Measurements from ENCODE around the gene RNF208. TPM values are rescaled to one million over a fixed set of nuclear protein-coding genes. Genes with fewer than 3 reads are reported as not detected.

The RNF208 gene
- total RNA-seq, 4 donors from 2014 or later, result 2.8 to 7.5 (median 5.2) TPM

- Histone ChIP-seq H3K27me3 (no peaks in the 10 kb centered on the region), H3K36me3 (no peaks in the 10 kb centered on the region), H3K4me3 (no peak overlapping the region), H3K27ac (no peak overlapping the region), H3K9me3 (no peaks in the 10 kb centered on the region), H3K4me1 (peaks cover 15% of the 10 kb centered on the region)
- DNase-seq (ENCODE audit: low spot score in 2 of 2), result no peak
- 61% methylated on average over 5 of the region's 18 CpGs for WGBS
- TF ChIP-seq, protein P1, sequence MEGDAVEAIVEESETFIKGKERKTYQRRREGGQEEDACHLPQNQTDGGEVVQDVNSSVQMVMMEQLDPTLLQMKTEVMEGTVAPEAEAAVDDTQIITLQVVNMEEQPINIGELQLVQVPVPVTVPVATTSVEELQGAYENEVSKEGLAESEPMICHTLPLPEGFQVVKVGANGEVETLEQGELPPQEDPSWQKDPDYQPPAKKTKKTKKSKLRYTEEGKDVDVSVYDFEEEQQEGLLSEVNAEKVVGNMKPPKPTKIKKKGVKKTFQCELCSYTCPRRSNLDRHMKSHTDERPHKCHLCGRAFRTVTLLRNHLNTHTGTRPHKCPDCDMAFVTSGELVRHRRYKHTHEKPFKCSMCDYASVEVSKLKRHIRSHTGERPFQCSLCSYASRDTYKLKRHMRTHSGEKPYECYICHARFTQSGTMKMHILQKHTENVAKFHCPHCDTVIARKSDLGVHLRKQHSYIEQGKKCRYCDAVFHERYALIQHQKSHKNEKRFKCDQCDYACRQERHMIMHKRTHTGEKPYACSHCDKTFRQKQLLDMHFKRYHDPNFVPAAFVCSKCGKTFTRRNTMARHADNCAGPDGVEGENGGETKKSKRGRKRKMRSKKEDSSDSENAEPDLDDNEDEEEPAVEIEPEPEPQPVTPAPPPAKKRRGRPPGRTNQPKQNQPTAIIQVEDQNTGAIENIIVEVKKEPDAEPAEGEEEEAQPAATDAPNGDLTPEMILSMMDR (IDR thresholded peaks at IDR 0.05), result no peak
- TF ChIP-seq EP300 (IDR thresholded peaks at IDR 0.05) (no peak), POLR2A (IDR thresholded peaks at IDR 0.05) (no peak), POLR2AphosphoS5 (IDR thresholded peaks at IDR 0.05) (no peak)
Observed at GRCh38 chr9:137250329-137251193, 28.5 kb upstream of the RNF208 start.

- Histone ChIP-seq H3K27ac (no peak overlapping the region), H3K27me3 (no peaks in the 10 kb centered on the region), H3K9me3 (no peaks in the 10 kb centered on the region), H3K4me3 (no peak overlapping the region), H3K4me1 (peaks cover 29% of the 10 kb centered on the region), H3K36me3 (peaks cover 5% of the 10 kb centered on the region)
- WGBS, result 100% methylated on average over 1 of the region's 6 CpGs
- TF ChIP-seq POLR2AphosphoS5 (IDR thresholded peaks at IDR 0.05) (no peak), EP300 (IDR thresholded peaks at IDR 0.05) (no peak), POLR2A (IDR thresholded peaks at IDR 0.05) (no peak)
- TF ChIP-seq, protein P1 (IDR thresholded peaks at IDR 0.05), result no peak
- DNase-seq (ENCODE audit: low spot score in 2 of 2), result no peak
Observed at GRCh38 chr9:137247916-137248175, 25.8 kb upstream of the RNF208 start.

- no peak overlapping the region for H3K27ac ChIP-seq
- no peaks in the 10 kb centered on the region for H3K27me3 ChIP-seq
- DNase-seq (ENCODE audit: low spot score in 2 of 2), result no peak
Observed at GRCh38 chr9:137247135-137247915, 25.3 kb upstream of the RNF208 start.

GRCh38 chr9:137245450-137246421 lies 23.7 kb upstream of the RNF208 start:
- Histone ChIP-seq H3K27me3 (no peaks in the 10 kb centered on the region), H3K4me1 (peaks cover 40% of the 10 kb centered on the region), H3K4me3 (no peak overlapping the region), H3K27ac (no peak overlapping the region), H3K9me3 (no peaks in the 10 kb centered on the region), H3K36me3 (peaks cover 15% of the 10 kb centered on the region)
- WGBS, result 81% methylated on average over 11 of the region's 25 CpGs
- TF ChIP-seq POLR2AphosphoS5 (IDR thresholded peaks at IDR 0.05) (no peak), POLR2A (IDR thresholded peaks at IDR 0.05) (no peak), EP300 (IDR thresholded peaks at IDR 0.05) (no peak)
- TF ChIP-seq, protein P1 (IDR thresholded peaks at IDR 0.05), result no peak
- no peak for DNase-seq (ENCODE audit: low spot score in 2 of 2)

More at GRCh38 chr9:137247135-137247915, 25.3 kb upstream of the RNF208 start:
- no peak overlapping the region for H3K4me3 ChIP-seq
- H3K9me3 ChIP-seq, result no peaks in the 10 kb centered on the region
- H3K4me1 ChIP-seq, result peaks cover 34% of the 10 kb centered on the region
- WGBS, result 88% methylated on average over 17 of the region's 20 CpGs
- H3K36me3 ChIP-seq, result peaks cover 10% of the 10 kb centered on the region
- TF ChIP-seq, protein P1 (IDR thresholded peaks at IDR 0.05), result no peak
- TF ChIP-seq POLR2AphosphoS5 (IDR thresholded peaks at IDR 0.05) (no peak), EP300 (IDR thresholded peaks at IDR 0.05) (no peak), POLR2A (IDR thresholded peaks at IDR 0.05) (no peak)
